H1 (cell line): ENCODE results near the gene GALR2.
"Not testable (repeated sequence)": the region's sequence is repeated elsewhere in the genome, so short reads cannot be mapped to it uniquely, and the experiment has no call there.

ENCODE experiments used
- CTCF ChIP-seq, 3 experiments: IDR thresholded peaks; 1 replicate in 2 of 3; 2 replicates in 1 of 3; pipeline versions ENCODE4 v1.5.1 to v1.6.1; 2011; ENCODE audit warnings: low read length in 3 of 3, mild to moderate bottlenecking in 3 of 3, inconsistent platforms in 2 of 3, low read depth in 1 of 3, moderate library complexity in 1 of 3; ENCODE audit not compliant: insufficient read depth in 1 of 3; ENCODE audit errors: control extremely low read depth in 1 of 3
- FOSL1 ChIP-seq: IDR thresholded peaks from 2 replicates; pipeline ENCODE4 v1.6.1; 2011; ENCODE audit warnings: mild to moderate bottlenecking, low read depth, low read length, moderate library complexity; ENCODE audit not compliant: insufficient read depth
- PHF8 ChIP-seq: fragments of 200-600 bp; sonication (generic); conservative IDR thresholded peaks from 2 replicates; pipeline ENCODE4 v1.7.1; 2012; ENCODE audit warnings: low read depth, mild to moderate bottlenecking, inconsistent platforms, low read length, moderate library complexity
- POLR2A ChIP-seq, 2 experiments: IDR thresholded peaks; 1 replicate in 1 of 2; 2 replicates in 1 of 2; pipeline ENCODE4 v1.6.1; 2011; ENCODE audit warnings: low read depth in 2 of 2, low read length in 2 of 2, mild to moderate bottlenecking in 2 of 2; ENCODE audit errors: control extremely low read depth in 1 of 2

GRCh38 chr17:76078370-76078769 lies 3.8 kb downstream of the GALR2 start:
- not testable (repeated sequence) for TF ChIP-seq CTCF (IDR thresholded peaks at IDR 0.05; ENCODE audit: control extremely low read depth in 1 of 3, insufficient read depth in 1 of 3, low read depth in 1 of 3, low read length in 3 of 3); PHF8; POLR2A (IDR thresholded peaks at IDR 0.05; ENCODE audit: control extremely low read depth in 1 of 2, low read depth in 2 of 2, low read length in 2 of 2); FOSL1
